Colonic mucosa (tissue), 4 donors: ENCODE results near the gene SEPTIN5. TPM values are rescaled to one million over a fixed set of nuclear protein-coding genes. Genes with fewer than 3 reads are reported as not detected.

ENCODE experiments used
- DNase-seq: peaks from one replicate; pipeline ENCODE4 v3.0.0-alpha.2; 2020
- H3K27ac ChIP-seq: fragments of 200-600 bp; one replicate; pipeline ENCODE4 v1.8.0; 2021
- H3K27me3 ChIP-seq: fragments of 200-600 bp; one replicate; pipeline ENCODE4 v1.8.0; 2021
- H3K36me3 ChIP-seq: fragments of 200-600 bp; one replicate; pipeline ENCODE4 v1.8.0; 2021
- H3K4me1 ChIP-seq: fragments of 200-600 bp; one replicate; pipeline ENCODE4 v1.8.0; 2021; ENCODE audit warnings: mild to moderate bottlenecking
- H3K4me3 ChIP-seq: fragments of 200-600 bp; one replicate; pipeline ENCODE4 v1.8.0; 2021
- H3K9ac ChIP-seq, 2 donors: one replicate each; pipeline ENCODE4 v1.7.0; 2013; ENCODE audit warnings: control low read depth in 2 of 2, low read depth in 2 of 2, low read length in 2 of 2
- H3K9me3 ChIP-seq: fragments of 200-600 bp; one replicate; pipeline ENCODE4 v1.8.0; 2021
- intact Hi-C: fragments of 100-400 bp; cut with DNase I; formaldehyde crosslinking; loops from one replicate; pipeline ENCODE4 v1.14.1; 2022
- total RNA-seq, 2 donors: library from RNA; stranded (reverse); fragmentation: NEBNext Ultra II Directional in 1 of 2; extraction: Animal tissue kit (Norgen Biotek cat#: 25700) in 1 of 2; gene quantifications; one replicate each; pipeline ENCODE4 v1.2.1, GENCODE V29; 2021
- TF ChIP-seq, protein P1 (sequence below): fragments of 200-600 bp; IDR thresholded peaks from one replicate; pipeline ENCODE4 v1.8.0; 2022; ENCODE audit warnings: antibody characterized with exemption, mild to moderate bottlenecking
- donor health status: healthy.
- donor health status: DM: no; HTN: no; CAD: no.
- donor health status: DM: no; HTN: no; CAD: no.

The SEPTIN5 gene
- total RNA-seq, 2 donors from 2014 or later, result 2.2 to 2.5 TPM

DNA sequence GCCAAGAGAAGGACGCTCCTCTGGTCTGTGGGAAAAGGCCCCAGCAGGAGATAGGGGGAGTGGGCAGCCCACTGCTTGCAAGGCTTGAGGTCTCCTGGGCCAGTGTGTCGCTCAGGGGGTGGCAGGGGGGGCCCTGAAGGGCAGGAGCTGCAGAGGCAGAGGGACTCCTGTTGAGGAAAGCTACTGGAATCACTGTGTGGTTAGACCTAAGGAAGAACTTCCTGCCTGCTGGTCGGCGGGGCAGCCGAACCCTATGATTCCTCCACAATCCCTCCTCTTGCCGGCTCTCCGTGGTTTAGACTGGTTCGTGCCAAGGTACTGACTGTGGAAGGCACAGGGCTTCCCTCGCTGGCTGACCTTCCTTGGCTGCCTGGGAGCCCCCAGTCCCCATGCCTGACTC is 15.2 kb downstream of the SEPTIN5 start:
- Histone ChIP-seq H3K27me3 (peaks cover 6% of the 10 kb centered on the region), H3K36me3 (no peaks in the 10 kb centered on the region), H3K4me1 (peaks cover 7% of the 10 kb centered on the region), H3K9me3 (no peaks in the 10 kb centered on the region), H3K27ac (no peak overlapping the region), H3K9ac (no peak overlapping the region), H3K4me3 (no peak overlapping the region)
- TF ChIP-seq, protein P1, sequence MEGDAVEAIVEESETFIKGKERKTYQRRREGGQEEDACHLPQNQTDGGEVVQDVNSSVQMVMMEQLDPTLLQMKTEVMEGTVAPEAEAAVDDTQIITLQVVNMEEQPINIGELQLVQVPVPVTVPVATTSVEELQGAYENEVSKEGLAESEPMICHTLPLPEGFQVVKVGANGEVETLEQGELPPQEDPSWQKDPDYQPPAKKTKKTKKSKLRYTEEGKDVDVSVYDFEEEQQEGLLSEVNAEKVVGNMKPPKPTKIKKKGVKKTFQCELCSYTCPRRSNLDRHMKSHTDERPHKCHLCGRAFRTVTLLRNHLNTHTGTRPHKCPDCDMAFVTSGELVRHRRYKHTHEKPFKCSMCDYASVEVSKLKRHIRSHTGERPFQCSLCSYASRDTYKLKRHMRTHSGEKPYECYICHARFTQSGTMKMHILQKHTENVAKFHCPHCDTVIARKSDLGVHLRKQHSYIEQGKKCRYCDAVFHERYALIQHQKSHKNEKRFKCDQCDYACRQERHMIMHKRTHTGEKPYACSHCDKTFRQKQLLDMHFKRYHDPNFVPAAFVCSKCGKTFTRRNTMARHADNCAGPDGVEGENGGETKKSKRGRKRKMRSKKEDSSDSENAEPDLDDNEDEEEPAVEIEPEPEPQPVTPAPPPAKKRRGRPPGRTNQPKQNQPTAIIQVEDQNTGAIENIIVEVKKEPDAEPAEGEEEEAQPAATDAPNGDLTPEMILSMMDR, result no peak
- no peak for DNase-seq
- intact Hi-C loops, result no loop called here

DNA sequence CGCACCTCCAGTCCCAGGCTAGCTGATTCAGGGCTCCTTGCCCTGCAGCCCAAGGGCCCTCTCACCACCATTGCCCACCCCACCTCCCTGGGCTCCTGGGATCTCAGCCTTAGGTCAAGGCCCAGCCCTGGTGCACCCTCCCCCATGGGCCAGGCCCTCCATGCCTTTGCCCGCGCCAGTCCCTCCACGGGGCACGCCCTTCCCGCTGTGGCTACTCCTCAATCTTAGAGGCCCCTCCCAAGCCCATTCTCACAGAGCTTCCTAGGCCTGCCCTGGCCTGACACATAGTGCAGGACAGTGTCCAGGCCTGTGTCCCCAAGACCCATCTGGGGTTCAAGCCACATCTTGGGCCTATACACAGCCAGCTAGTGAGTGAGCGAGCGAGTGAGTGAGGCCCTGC is 15.9 kb downstream of the SEPTIN5 start:
- intact Hi-C loops, result loop anchor here (2.0 kb wide), 1 partner anchor 181 kb away; no protein-coding TSS in a partner anchor
- DNase-seq, result no peak
- Histone ChIP-seq H3K4me1 (peaks cover 7% of the 10 kb centered on the region), H3K9ac (no peak overlapping the region), H3K27me3 (peaks cover 5% of the 10 kb centered on the region), H3K27ac (no peak overlapping the region), H3K9me3 (no peaks in the 10 kb centered on the region), H3K4me3 (no peak overlapping the region), H3K36me3 (no peaks in the 10 kb centered on the region)
- TF ChIP-seq, protein P1, result no peak

DNA sequence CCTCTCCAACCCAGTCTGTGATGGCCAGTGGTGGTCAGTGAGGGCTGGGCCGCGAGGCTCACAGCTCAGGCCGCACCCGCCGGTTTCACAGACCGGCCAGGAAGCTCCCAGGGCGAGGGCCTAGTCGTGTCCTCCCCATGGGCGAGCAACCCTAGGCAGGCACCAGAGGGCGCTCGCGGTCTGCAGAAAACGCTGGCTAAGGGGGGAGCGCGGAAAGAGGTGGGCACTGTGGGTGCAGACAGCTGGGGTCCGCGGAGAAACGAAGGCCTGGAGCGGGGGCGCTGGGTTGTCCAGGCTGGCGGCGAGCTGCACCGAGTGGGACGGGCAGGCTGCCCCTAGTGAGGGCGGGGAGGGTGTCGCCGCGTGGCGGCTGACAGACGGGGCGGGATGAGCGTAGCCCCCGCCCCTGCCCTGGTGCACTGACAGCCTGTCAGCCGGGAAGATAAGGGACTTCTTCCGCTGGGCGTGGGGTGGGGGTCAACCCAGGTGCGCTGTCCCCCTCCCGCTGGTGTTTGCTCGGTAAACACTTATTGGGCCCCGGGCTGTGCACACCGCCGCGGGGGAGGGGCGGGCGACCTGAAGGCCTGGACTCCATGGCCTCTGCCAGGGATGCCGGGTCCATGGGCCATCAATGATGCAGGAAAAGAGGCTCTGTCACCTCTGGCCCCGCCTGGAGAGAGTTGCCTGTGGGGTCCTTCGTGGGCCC is 16.5 kb downstream of the SEPTIN5 start:
- Histone ChIP-seq H3K27me3 (peaks cover 5% of the 10 kb centered on the region), H3K9me3 (no peaks in the 10 kb centered on the region), H3K9ac (peak overlapping the region in 1 of 2 donors; percentile 40), H3K27ac (no peak overlapping the region), H3K4me3 (peak overlapping the region; percentile 30), H3K36me3 (no peaks in the 10 kb centered on the region), H3K4me1 (peaks cover 7% of the 10 kb centered on the region)
- intact Hi-C loops, result loop anchor here (2.0 kb wide), 1 partner anchor 180 kb away; no protein-coding TSS in a partner anchor
- DNase-seq, result peak; percentile 84
- TF ChIP-seq, protein P1, result peak; percentile 87

DNA sequence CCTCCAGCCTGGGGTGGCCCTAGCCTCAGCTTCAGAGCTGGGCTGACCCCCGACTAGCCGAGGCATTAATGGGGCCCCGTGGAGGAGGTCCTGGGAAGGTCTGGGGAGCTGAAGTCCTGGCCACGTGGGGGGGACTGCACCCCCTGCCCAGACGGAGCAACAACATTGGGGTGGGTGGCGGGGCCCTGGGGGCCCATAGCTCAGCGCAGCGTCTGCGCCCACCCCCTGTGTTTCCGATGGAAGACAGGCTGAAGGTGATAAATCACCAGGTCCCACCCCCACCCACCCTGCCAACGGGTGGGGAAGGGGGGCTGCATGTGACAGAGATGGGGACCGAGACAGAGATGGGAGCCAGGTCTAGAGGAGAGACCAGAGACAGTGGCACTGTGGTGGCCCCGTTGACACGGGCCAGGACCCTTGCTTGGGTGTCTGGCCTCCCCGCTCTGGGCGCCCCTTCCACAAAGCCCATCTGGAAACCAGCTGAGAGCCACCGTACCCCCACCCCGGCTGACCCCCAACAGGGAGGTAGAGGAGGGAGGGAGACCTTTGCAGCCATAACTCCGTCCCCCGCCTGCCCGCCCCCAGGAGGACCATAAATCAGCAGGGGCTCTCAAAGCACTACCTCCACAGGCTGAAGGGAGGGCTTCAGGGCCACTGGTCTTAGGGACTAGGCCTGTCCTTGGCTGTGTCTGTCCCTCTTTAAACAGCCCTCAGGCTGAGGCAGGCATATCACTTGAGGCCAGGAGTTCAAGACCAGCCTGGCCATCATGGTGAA is 17.2 kb downstream of the SEPTIN5 start:
- no peak for DNase-seq
- H3K27ac ChIP-seq, result no peak overlapping the region
- H3K4me1 ChIP-seq, result peaks cover 7% of the 10 kb centered on the region
- H3K36me3 ChIP-seq, result no peaks in the 10 kb centered on the region
- TF ChIP-seq, protein P1, result no peak
- intact Hi-C loops, result loop anchor here (2.0 kb wide), 1 partner anchor 179 kb away; no protein-coding TSS in a partner anchor
- no peaks in the 10 kb centered on the region for H3K9me3 ChIP-seq
- peaks cover 5% of the 10 kb centered on the region for H3K27me3 ChIP-seq
- no peak overlapping the region for H3K4me3 ChIP-seq
- H3K9ac ChIP-seq, result no peak overlapping the region

DNA sequence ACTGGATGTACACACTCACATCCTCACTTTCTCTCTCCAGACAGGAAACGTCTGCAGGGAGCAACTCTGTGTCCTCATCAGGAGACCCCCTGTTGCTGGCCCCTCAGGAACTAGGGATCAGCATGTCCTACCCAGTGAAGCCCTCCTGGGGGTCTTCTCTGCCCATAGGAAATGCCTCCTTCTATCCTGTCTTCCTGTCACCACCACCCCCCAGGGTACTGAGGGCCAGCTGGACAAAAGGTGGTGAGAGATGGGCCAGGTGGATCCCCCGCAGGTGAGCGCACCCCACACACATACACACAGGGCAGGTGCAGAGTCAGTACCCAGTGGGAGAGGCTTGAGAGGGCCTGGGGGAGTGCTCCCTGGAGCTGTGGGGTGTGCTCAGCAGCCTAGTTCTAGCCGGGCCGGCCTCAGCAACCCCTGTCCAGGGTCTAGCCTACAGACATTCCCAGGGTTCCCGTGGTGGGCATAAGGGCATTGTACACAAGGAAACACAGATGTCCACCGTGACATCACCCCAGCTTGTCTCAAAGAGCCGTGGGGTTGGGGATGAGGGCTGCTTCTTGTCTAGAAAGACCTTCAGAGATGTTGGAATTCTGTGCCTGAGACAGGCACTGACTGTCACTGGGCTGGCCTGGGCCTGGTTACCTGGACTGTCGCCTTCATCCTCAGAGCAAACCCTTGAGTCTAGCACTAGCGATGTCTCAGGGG is 18.3 kb downstream of the SEPTIN5 start:
- no peak for DNase-seq
- H3K9me3 ChIP-seq, result no peaks in the 10 kb centered on the region
- peaks cover 7% of the 10 kb centered on the region for H3K4me1 ChIP-seq
- no peak overlapping the region for H3K9ac ChIP-seq
- TF ChIP-seq, protein P1, result no peak
- H3K27me3 ChIP-seq, result peaks cover 5% of the 10 kb centered on the region
- H3K27ac ChIP-seq, result no peak overlapping the region
- intact Hi-C loops, result no loop called here
- no peak overlapping the region for H3K4me3 ChIP-seq
- H3K36me3 ChIP-seq, result no peaks in the 10 kb centered on the region
